Measurements from ENCODE around the gene INSIG1.
A peak's percentile ranks its signal among the peaks of the same experiment; 100 is the strongest.

Gene INSIG1

DNA sequence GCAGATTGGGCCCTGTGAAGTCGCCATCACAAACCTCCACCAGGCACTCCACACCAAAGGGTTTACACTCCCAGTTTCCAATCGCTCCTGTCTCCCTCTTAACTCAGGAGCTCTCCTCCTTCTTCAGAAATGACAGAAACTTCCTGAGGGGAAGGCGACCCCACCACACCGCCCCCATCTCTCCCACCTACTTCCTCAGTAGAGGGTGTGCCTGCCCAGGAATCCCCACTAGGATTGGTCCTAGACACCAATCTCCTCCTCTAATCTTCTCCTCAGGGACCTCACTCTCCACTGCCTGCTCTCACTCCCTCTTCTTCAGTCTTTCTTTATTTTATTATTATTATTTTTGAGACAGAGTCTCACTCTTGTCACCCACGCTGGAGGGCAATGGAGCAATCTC, 5.9 kb upstream of the INSIG1 start:
- H3K4me3 ChIP-seq (ENCODE audit: control insufficient read depth, low read depth, low read length), result no peak overlapping the region
- TF ChIP-seq, protein P1, sequence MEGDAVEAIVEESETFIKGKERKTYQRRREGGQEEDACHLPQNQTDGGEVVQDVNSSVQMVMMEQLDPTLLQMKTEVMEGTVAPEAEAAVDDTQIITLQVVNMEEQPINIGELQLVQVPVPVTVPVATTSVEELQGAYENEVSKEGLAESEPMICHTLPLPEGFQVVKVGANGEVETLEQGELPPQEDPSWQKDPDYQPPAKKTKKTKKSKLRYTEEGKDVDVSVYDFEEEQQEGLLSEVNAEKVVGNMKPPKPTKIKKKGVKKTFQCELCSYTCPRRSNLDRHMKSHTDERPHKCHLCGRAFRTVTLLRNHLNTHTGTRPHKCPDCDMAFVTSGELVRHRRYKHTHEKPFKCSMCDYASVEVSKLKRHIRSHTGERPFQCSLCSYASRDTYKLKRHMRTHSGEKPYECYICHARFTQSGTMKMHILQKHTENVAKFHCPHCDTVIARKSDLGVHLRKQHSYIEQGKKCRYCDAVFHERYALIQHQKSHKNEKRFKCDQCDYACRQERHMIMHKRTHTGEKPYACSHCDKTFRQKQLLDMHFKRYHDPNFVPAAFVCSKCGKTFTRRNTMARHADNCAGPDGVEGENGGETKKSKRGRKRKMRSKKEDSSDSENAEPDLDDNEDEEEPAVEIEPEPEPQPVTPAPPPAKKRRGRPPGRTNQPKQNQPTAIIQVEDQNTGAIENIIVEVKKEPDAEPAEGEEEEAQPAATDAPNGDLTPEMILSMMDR (IDR thresholded peaks at IDR 0.05; ENCODE audit: control insufficient read depth, insufficient read depth, low read depth, low read length, missing control alignments), result no peak
- DNase-seq (ENCODE audit: low read depth), result no peak

DNA sequence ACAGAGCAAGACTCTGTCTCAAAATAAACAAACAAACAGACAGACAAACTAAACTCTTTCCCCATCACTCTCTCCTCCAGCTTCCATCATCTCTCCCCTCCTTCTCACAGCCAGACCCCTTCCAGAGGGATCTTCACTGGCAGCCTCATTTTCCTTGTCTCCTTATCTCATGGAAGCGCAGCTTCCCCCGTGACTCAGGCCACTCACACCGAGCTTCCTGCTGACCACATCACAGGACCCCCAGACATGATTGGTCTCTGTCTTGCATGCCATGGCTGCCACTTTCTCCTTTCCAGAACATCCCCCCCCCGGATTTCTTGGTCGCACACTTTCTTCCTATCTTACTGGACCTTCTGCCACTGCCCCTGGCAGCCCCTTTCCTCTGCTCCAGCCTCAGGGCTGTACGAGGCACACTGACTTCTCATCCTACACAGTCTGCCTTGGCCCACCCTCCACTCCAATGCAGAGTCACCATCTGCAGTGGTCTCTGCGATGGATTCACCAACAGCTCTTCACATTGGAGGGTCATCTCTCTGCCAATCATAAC, 4.9 kb upstream of the INSIG1 start:
- no peak for DNase-seq (ENCODE audit: low read depth)
- TF ChIP-seq, protein P1 (IDR thresholded peaks at IDR 0.05; ENCODE audit: control insufficient read depth, insufficient read depth, low read depth, low read length, missing control alignments), result no peak
- no peak overlapping the region for H3K4me3 ChIP-seq (ENCODE audit: control insufficient read depth, low read depth, low read length)

DNA sequence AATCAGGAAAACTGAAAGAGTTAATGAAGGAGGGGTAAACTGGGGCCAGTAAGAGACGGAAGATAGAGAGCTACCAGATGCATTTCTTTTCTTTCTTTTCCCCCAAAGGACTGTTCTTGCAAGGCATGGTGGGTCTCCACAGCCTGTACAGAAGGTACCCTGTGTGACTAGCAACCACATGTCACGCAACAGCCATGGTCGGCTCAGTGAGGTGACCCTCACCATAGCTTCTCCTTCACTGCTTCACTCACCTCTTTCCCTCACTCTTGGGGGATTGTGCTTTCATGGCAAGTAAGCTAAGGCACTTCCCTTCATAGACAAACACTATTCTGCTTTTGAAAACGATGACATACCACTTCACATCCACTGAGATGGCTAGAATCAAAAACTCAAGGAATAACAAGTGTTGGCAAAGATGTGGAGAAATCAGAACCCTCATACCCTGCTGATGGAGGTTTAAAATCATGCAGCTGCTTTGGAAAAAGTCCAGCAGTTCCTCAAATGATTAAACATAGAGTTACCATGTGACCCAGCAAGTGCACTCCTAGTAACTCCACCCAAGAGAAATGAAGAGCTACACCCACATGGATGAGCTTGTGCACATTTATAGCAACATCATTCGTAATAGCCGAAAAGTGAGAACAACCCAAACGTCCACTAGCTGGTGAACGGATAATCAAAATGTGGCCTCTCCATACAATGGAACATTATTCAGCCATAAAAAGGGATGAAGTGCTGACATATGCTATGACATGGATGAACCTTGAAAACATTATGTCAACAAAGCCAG, 3.8 kb upstream of the INSIG1 start:
- TF ChIP-seq, protein P1 (IDR thresholded peaks at IDR 0.05; ENCODE audit: control insufficient read depth, insufficient read depth, low read depth, low read length, missing control alignments), result no peak
- DNase-seq (ENCODE audit: low read depth), result no peak
- no peak overlapping the region for H3K4me3 ChIP-seq (ENCODE audit: control insufficient read depth, low read depth, low read length)

DNA sequence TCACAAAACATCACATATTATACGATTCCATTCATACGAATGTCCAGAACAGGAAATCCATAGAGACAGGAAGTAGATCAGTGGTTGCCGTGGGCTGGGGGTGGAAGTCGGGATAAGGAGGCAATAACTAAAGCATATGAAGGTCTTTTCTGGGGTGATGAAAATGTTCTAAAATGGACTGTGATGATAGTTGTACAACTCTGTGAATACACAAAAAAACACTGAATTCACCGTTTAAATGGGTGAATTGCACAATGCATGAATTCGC, 3.2 kb upstream of the INSIG1 start:
- no peak overlapping the region for H3K4me3 ChIP-seq (ENCODE audit: control insufficient read depth, low read depth, low read length)
- TF ChIP-seq, protein P1 (IDR thresholded peaks at IDR 0.05; ENCODE audit: control insufficient read depth, insufficient read depth, low read depth, low read length, missing control alignments), result no peak
- no peak for DNase-seq (ENCODE audit: low read depth)

- DNase-seq (ENCODE audit: low read depth), result no peak
- H3K4me3 ChIP-seq (ENCODE audit: control insufficient read depth, low read depth, low read length), result no peak overlapping the region
- TF ChIP-seq, protein P1 (IDR thresholded peaks at IDR 0.05; ENCODE audit: control insufficient read depth, insufficient read depth, low read depth, low read length, missing control alignments), result no peak
These were observed 2.2 kb upstream of the INSIG1 start for GRCh38 chr7:155295511-155295910.

- no peak for DNase-seq (ENCODE audit: low read depth)
- H3K4me3 ChIP-seq (ENCODE audit: control insufficient read depth, low read depth, low read length), result peak overlapping the region; percentile 59
- TF ChIP-seq, protein P1 (IDR thresholded peaks at IDR 0.05; ENCODE audit: control insufficient read depth, insufficient read depth, low read depth, low read length, missing control alignments), result no peak
These were observed 1.5 kb upstream of the INSIG1 start for GRCh38 chr7:155296006-155296787.
